ENCODE data around the gene NEUROD1. TPM values are rescaled to one million over a fixed set of nuclear protein-coding genes. Genes with fewer than 3 reads are reported as not detected.
A peak's percentile ranks its signal among the peaks of the same experiment; 100 is the strongest.

NEUROD1 gene
- total and polyA plus RNA-seq, 8 donors, result 0.75 to 2.1 (median 1.2) TPM; not detected in 2

DNA sequence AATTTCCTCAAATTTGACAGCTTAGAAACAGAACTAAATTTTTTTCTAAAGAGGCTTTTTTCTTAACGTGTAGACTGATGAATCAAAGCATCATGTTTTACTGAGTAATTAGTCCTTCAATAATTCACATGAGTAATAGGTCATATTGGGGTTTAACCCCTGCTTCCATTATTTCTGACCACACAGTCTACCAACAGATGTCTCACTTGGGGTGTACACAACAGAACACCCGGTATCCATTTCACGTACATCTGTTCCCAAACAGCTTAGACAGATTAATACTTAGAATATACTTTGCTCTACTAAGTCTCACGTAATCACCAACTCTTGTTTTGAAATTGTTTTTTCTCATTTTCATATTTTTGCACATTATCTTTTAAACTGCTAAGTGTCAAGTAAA is 38.2 kb downstream of the NEUROD1 start:
- H3K4me1 ChIP-seq, result no peaks in the 10 kb centered on the region
- intact Hi-C loops (cut with DNase I), result no loop called here
- DNase-seq, result no peak
- H3K27me3 ChIP-seq, result no peaks in the 10 kb centered on the region
- H3K4me3 ChIP-seq, result no peak overlapping the region
- no peak for ATAC-seq
- TF ChIP-seq, protein P1, sequence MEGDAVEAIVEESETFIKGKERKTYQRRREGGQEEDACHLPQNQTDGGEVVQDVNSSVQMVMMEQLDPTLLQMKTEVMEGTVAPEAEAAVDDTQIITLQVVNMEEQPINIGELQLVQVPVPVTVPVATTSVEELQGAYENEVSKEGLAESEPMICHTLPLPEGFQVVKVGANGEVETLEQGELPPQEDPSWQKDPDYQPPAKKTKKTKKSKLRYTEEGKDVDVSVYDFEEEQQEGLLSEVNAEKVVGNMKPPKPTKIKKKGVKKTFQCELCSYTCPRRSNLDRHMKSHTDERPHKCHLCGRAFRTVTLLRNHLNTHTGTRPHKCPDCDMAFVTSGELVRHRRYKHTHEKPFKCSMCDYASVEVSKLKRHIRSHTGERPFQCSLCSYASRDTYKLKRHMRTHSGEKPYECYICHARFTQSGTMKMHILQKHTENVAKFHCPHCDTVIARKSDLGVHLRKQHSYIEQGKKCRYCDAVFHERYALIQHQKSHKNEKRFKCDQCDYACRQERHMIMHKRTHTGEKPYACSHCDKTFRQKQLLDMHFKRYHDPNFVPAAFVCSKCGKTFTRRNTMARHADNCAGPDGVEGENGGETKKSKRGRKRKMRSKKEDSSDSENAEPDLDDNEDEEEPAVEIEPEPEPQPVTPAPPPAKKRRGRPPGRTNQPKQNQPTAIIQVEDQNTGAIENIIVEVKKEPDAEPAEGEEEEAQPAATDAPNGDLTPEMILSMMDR (IDR thresholded peaks at IDR 0.05), result no peak
- H3K27ac ChIP-seq, result no peak overlapping the region
- H3K36me3 ChIP-seq, result no peaks in the 10 kb centered on the region
- H3K9me3 ChIP-seq, result no peaks in the 10 kb centered on the region

DNA sequence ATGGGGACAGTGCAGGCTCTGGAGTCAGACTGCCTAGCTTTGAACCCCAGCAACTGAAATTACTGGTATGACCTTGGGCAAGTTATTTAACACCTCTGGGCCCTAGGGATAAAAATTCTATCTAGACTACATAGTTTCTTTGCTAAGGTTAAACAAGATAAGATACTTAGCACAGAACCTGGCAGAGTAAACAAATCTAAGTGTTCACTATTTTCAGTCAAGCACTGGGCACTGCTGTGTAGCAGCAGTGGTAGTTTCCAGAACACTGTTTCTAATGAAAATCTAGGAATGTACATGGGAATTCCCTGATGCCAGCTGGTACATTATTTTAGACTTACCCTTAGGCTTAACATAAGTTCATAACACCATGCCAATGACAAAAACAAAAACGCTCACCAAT is 40.6 kb downstream of the NEUROD1 start:
- H3K4me1 ChIP-seq, result no peaks in the 10 kb centered on the region
- no peak overlapping the region for H3K27ac ChIP-seq
- H3K36me3 ChIP-seq, result no peaks in the 10 kb centered on the region
- intact Hi-C loops (cut with DNase I), result no loop called here
- H3K27me3 ChIP-seq, result no peaks in the 10 kb centered on the region
- ATAC-seq (peak; percentile 73), DNase-seq (no peak)
- H3K4me3 ChIP-seq, result no peak overlapping the region
- TF ChIP-seq, protein P1 (IDR thresholded peaks at IDR 0.05), result no peak
- no peaks in the 10 kb centered on the region for H3K9me3 ChIP-seq

DNA sequence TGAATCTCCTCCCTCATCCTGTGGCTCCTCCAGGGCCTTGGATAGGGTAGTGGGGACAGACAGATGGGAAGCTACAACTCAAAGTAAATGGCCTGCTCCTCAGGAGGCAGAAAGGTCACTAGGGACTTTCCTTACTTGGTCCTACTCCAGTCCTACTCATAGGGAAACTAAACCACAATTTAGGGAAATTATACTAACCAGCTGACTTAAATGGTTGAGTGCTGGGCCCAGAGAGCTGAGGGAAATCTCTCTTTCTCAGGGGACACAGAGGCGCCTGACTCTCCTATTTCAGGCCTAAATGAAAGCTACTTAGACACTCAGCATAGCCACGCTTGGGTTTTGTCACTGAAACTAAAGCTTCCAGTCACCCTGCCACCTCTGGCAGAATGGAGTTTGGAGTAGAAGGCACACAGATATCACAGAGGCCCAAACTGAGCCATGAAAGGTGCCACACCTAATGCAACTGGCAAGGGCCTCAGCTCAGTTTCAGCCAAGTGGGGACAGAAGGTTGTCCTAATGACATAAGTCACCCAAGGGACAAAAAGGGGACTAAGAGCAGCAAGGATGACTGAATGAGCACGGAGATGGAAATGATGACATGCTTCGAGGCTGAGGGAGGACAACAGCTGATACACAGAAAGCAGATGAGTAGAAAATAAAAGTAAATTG is 47.5 kb downstream of the NEUROD1 start:
- intact Hi-C loops (cut with DNase I), result no loop called here
- Histone ChIP-seq H3K36me3 (no peaks in the 10 kb centered on the region), H3K4me3 (no peak overlapping the region), H3K9me3 (no peaks in the 10 kb centered on the region), H3K27ac (no peak overlapping the region), H3K4me1 (no peaks in the 10 kb centered on the region), H3K27me3 (no peaks in the 10 kb centered on the region)
- TF ChIP-seq, protein P1 (IDR thresholded peaks at IDR 0.05), result no peak
- ATAC-seq (no peak), DNase-seq (no peak)

DNA sequence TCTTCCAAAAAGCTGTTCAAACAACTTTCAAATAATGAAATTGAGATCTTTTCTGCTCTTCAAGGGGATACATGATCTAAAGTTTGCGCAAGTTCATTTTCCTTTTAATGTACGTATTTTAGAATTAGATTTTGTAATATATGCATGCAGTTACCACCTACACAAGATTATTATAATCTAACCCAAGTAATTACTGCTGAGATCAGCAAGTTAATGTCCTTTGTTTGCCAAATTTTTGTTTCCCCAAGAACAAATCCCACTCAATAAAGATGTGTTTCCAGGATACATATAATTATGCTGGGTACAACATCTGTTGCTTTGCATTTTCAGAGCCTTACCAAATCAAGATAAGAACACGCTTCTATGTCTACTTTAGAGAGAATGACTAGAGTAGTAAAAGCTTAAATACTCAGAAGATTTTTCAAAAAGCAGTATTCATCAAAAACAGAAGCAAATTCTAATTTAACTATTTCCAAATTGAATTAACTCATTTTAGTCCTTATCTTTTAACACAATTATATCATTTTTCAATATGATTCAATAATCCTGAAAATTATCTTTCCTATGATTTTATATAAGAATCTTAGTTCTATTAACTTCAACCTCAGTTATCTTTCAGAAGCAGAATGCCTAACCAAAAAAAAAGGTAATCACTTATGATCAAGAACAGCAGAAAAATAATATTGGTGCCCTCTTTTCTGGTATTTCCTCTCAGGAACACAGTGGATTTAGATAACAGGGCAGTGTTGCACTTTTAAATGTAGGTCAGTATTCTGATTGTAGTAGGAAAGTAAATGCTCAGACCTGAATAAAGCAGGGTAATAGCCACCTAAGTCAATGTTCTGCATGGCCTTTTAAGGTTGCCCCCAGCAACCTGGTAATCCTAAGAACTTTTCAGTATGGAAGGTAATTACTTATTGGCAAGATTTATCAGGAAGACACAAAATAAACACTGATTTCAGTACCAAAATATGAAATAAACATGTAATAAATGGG is 51.4 kb downstream of the NEUROD1 start:
- Histone ChIP-seq H3K36me3 (no peaks in the 10 kb centered on the region), H3K27me3 (no peaks in the 10 kb centered on the region), H3K27ac (no peak overlapping the region), H3K4me1 (no peaks in the 10 kb centered on the region), H3K9me3 (no peaks in the 10 kb centered on the region), H3K4me3 (no peak overlapping the region)
- intact Hi-C loops (cut with DNase I), result no loop called here
- DNase-seq, result no peak
- ATAC-seq, result no peak
- TF ChIP-seq, protein P1 (IDR thresholded peaks at IDR 0.05), result no peak

DNA sequence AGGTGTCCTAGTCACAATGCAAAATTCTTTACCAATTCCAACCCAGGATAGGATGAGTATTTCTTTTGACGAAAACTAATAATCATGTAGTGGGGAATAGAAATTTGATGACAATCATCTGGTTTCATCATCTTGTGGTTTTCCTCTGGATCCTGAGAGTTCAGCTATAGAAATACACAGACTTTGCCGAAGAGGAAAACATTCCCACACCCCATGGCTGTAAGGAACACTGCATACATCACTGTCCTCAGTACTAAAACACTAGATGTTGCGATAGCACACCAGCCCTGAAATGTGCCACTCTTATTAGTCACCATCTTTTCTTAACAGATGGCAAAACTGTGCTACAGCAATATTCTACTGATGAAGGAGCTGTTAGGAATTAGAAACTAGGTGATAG is 52.8 kb downstream of the NEUROD1 start:
- no peak for DNase-seq
- H3K27ac ChIP-seq, result no peak overlapping the region
- H3K4me3 ChIP-seq, result no peak overlapping the region
- no peaks in the 10 kb centered on the region for H3K27me3 ChIP-seq
- H3K36me3 ChIP-seq, result no peaks in the 10 kb centered on the region
- no peaks in the 10 kb centered on the region for H3K4me1 ChIP-seq
- TF ChIP-seq, protein P1 (IDR thresholded peaks at IDR 0.05), result no peak
- intact Hi-C loops (cut with DNase I), result no loop called here
- ATAC-seq, result no peak
- no peaks in the 10 kb centered on the region for H3K9me3 ChIP-seq
